Activated naive CD8-positive, alpha-beta T cell (primary cell): ENCODE measurements around the gene SYCP3.
"Not testable (repeated sequence)": the region's sequence is repeated elsewhere in the genome, so short reads cannot be mapped to it uniquely, and the experiment has no call there.

Experiments used
- H3K27ac Mint-ChIP-seq: one replicate; pipeline ENCODE4 v1.8.0; 2021; ENCODE audit warnings: mixed read lengths
- H3K27me3 Mint-ChIP-seq: one replicate; pipeline ENCODE4 v1.8.0; 2021; ENCODE audit warnings: mixed read lengths
- H3K36me3 Mint-ChIP-seq: one replicate; pipeline ENCODE4 v1.8.0; 2021; ENCODE audit warnings: mixed read lengths
- H3K4me1 Mint-ChIP-seq: one replicate; pipeline ENCODE4 v1.8.0; 2021; ENCODE audit warnings: low read depth, mixed read lengths
- H3K4me3 Mint-ChIP-seq: one replicate; pipeline ENCODE4 v1.8.0; 2021; ENCODE audit warnings: mild to moderate bottlenecking, mixed read lengths
- H3K9me3 Mint-ChIP-seq: one replicate; pipeline ENCODE4 v1.8.0; 2021; ENCODE audit warnings: low read depth, mixed read lengths

Gene SYCP3

GRCh38 chr12:101743724-101744472 lies 4.6 kb upstream of the SYCP3 start:
- Mint-ChIP-seq H3K36me3 (peaks cover 4% of the 10 kb centered on the region), H3K4me3 (no peak overlapping the region), H3K27ac (peak overlapping the region; percentile 17), H3K27me3 (no peaks in the 10 kb centered on the region), H3K4me1 (peaks cover 5% of the 10 kb centered on the region), H3K9me3 (no peaks in the 10 kb centered on the region)

GRCh38 chr12:101743242-101743641 lies 4.0 kb upstream of the SYCP3 start:
- H3K4me3 Mint-ChIP-seq: no peak overlapping the region
- no peaks in the 10 kb centered on the region for H3K27me3 Mint-ChIP-seq
- peaks cover 5% of the 10 kb centered on the region for H3K4me1 Mint-ChIP-seq
- peaks cover 4% of the 10 kb centered on the region for H3K36me3 Mint-ChIP-seq
- H3K27ac Mint-ChIP-seq: peak overlapping the region; percentile 30
- no peaks in the 10 kb centered on the region for H3K9me3 Mint-ChIP-seq

GRCh38 chr12:101740980-101741379 lies 1.7 kb upstream of the SYCP3 start:
- Mint-ChIP-seq H3K36me3 (peaks cover 4% of the 10 kb centered on the region), H3K4me1 (peaks cover 5% of the 10 kb centered on the region), H3K4me3 (no peak overlapping the region), H3K9me3 (no peaks in the 10 kb centered on the region), H3K27me3 (no peaks in the 10 kb centered on the region), H3K27ac (no peak overlapping the region)

GRCh38 chr12:101740566-101740965 lies 1.3 kb upstream of the SYCP3 start:
- peaks cover 5% of the 10 kb centered on the region for H3K4me1 Mint-ChIP-seq
- H3K4me3 Mint-ChIP-seq: no peak overlapping the region
- H3K27me3 Mint-ChIP-seq: no peaks in the 10 kb centered on the region
- H3K36me3 Mint-ChIP-seq: peaks cover 4% of the 10 kb centered on the region
- no peaks in the 10 kb centered on the region for H3K9me3 Mint-ChIP-seq
- H3K27ac Mint-ChIP-seq: no peak overlapping the region

- H3K4me3 Mint-ChIP-seq: no peak overlapping the region
- no peak overlapping the region for H3K27ac Mint-ChIP-seq
- no peaks in the 10 kb centered on the region for H3K27me3 Mint-ChIP-seq
- H3K36me3 Mint-ChIP-seq: peaks cover 5% of the 10 kb centered on the region
- no peaks in the 10 kb centered on the region for H3K9me3 Mint-ChIP-seq
- H3K4me1 Mint-ChIP-seq: no peaks in the 10 kb centered on the region
Measured at GRCh38 chr12:101737476-101737875, 1.8 kb downstream of the SYCP3 start.

- not testable (repeated sequence) for H3K27ac Mint-ChIP-seq, H3K9me3 Mint-ChIP-seq, H3K27me3 Mint-ChIP-seq, H3K4me3 Mint-ChIP-seq, H3K4me1 Mint-ChIP-seq
- peaks cover 17% of the 10 kb centered on the region for H3K36me3 Mint-ChIP-seq
Measured at GRCh38 chr12:101734482-101734881, 4.8 kb downstream of the SYCP3 start.

- H3K27ac Mint-ChIP-seq: no peak overlapping the region
- H3K4me1 Mint-ChIP-seq: no peaks in the 10 kb centered on the region
- H3K36me3 Mint-ChIP-seq: peaks cover 24% of the 10 kb centered on the region
- H3K9me3 Mint-ChIP-seq: no peaks in the 10 kb centered on the region
- H3K4me3 Mint-ChIP-seq: no peak overlapping the region
- no peaks in the 10 kb centered on the region for H3K27me3 Mint-ChIP-seq
Measured at GRCh38 chr12:101733166-101733565, 6.1 kb downstream of the SYCP3 start.

GRCh38 chr12:101732318-101732717 lies 6.9 kb downstream of the SYCP3 start:
- Mint-ChIP-seq H3K27ac (no peak overlapping the region), H3K4me1 (no peaks in the 10 kb centered on the region), H3K9me3 (no peaks in the 10 kb centered on the region), H3K27me3 (no peaks in the 10 kb centered on the region), H3K36me3 (peaks cover 24% of the 10 kb centered on the region), H3K4me3 (no peak overlapping the region)

GRCh38 chr12:101729842-101730241 lies 9.4 kb downstream of the SYCP3 start:
- Mint-ChIP-seq H3K4me1 (no peaks in the 10 kb centered on the region), H3K9me3 (no peaks in the 10 kb centered on the region), H3K36me3 (peaks cover 24% of the 10 kb centered on the region), H3K4me3 (no peak overlapping the region), H3K27ac (no peak overlapping the region), H3K27me3 (no peaks in the 10 kb centered on the region)

- Mint-ChIP-seq H3K4me3 (no peak overlapping the region), H3K36me3 (peaks cover 19% of the 10 kb centered on the region), H3K27ac (no peak overlapping the region), H3K4me1 (no peaks in the 10 kb centered on the region), H3K27me3 (no peaks in the 10 kb centered on the region), H3K9me3 (no peaks in the 10 kb centered on the region)
Measured at GRCh38 chr12:101727098-101727497, 12.2 kb downstream of the SYCP3 start.

GRCh38 chr12:101722392-101722791 lies 16.9 kb downstream of the SYCP3 start:
- Mint-ChIP-seq H3K27ac (no peak overlapping the region), H3K4me3 (no peak overlapping the region), H3K36me3 (peaks cover 6% of the 10 kb centered on the region), H3K4me1 (no peaks in the 10 kb centered on the region), H3K9me3 (no peaks in the 10 kb centered on the region), H3K27me3 (no peaks in the 10 kb centered on the region)

GRCh38 chr12:101720118-101720517 lies 19.1 kb downstream of the SYCP3 start:
- no peaks in the 10 kb centered on the region for H3K27me3 Mint-ChIP-seq
- H3K4me3 Mint-ChIP-seq: no peak overlapping the region
- H3K36me3 Mint-ChIP-seq: peaks cover 9% of the 10 kb centered on the region
- no peaks in the 10 kb centered on the region for H3K9me3 Mint-ChIP-seq
- H3K27ac Mint-ChIP-seq: no peak overlapping the region
- H3K4me1 Mint-ChIP-seq: no peaks in the 10 kb centered on the region

- Mint-ChIP-seq H3K27ac (no peak overlapping the region), H3K4me3 (no peak overlapping the region), H3K36me3 (peaks cover 9% of the 10 kb centered on the region), H3K9me3 (no peaks in the 10 kb centered on the region), H3K4me1 (no peaks in the 10 kb centered on the region), H3K27me3 (no peaks in the 10 kb centered on the region)
Measured at GRCh38 chr12:101719566-101719965, 19.7 kb downstream of the SYCP3 start.

GRCh38 chr12:101714877-101715444 lies 24.3 kb downstream of the SYCP3 start:
- H3K27me3 Mint-ChIP-seq: no peaks in the 10 kb centered on the region
- peaks cover 9% of the 10 kb centered on the region for H3K36me3 Mint-ChIP-seq
- H3K9me3 Mint-ChIP-seq: no peaks in the 10 kb centered on the region
- H3K4me3 Mint-ChIP-seq: no peak overlapping the region
- H3K27ac Mint-ChIP-seq: no peak overlapping the region
- no peaks in the 10 kb centered on the region for H3K4me1 Mint-ChIP-seq

GRCh38 chr12:101713930-101714329 lies 25.3 kb downstream of the SYCP3 start:
- Mint-ChIP-seq H3K27me3 (no peaks in the 10 kb centered on the region), H3K4me1 (peaks cover 4% of the 10 kb centered on the region), H3K4me3 (no peak overlapping the region), H3K9me3 (no peaks in the 10 kb centered on the region), H3K27ac (no peak overlapping the region), H3K36me3 (peaks cover 9% of the 10 kb centered on the region)
